ENCODE measurements around the gene LCLAT1. TPM values are rescaled to one million over a fixed set of nuclear protein-coding genes. Genes with fewer than 3 reads are reported as not detected.
A peak's percentile ranks its signal among the peaks of the same experiment; 100 is the strongest.

Gene LCLAT1
- total RNA-seq, 4 donors from 2014 or later = 11.9 to 13.5 (median 12.6) TPM

DNA sequence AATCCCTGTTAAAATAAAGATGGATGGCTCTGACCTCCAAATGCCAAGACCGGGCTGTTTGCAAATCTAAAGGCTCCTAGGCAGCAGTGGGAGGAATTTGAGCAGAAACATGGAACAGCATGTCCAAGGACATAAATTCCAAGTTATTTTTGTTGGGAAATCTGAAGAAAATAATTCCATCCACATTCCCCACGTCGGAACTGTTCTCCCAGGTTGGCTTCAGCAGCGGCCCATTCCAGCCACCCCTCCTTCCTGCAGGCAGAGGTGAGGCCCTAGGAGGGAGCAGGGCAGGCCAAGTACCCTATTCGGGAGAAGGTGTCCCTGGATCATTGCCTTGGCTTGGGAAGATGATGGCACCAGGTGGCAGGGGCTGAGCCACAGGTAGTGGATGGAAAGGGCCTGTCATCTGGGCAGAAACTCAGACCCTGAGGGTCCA is 243.1 kb downstream of the LCLAT1 start:
- 46 to 74% methylated on average over 4 to 5 of the region's 5 CpGs for WGBS, 2 donors
- Histone ChIP-seq H3K36me3 (no peaks in the 10 kb centered on the region), H3K4me1 (peaks cover 0 to 28% (median 0%) of the 10 kb centered on the region in 3 donors), H3K27me3 (peaks cover 0 to 10% (median 0%) of the 10 kb centered on the region in 4 donors), H3K4me3 (no peak overlapping the region), H3K27ac (peak overlapping the region; percentile 56 to 83 (median 66)), H3K9me3 (no peaks in the 10 kb centered on the region)
- TF ChIP-seq, protein P1, sequence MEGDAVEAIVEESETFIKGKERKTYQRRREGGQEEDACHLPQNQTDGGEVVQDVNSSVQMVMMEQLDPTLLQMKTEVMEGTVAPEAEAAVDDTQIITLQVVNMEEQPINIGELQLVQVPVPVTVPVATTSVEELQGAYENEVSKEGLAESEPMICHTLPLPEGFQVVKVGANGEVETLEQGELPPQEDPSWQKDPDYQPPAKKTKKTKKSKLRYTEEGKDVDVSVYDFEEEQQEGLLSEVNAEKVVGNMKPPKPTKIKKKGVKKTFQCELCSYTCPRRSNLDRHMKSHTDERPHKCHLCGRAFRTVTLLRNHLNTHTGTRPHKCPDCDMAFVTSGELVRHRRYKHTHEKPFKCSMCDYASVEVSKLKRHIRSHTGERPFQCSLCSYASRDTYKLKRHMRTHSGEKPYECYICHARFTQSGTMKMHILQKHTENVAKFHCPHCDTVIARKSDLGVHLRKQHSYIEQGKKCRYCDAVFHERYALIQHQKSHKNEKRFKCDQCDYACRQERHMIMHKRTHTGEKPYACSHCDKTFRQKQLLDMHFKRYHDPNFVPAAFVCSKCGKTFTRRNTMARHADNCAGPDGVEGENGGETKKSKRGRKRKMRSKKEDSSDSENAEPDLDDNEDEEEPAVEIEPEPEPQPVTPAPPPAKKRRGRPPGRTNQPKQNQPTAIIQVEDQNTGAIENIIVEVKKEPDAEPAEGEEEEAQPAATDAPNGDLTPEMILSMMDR (IDR thresholded peaks at IDR 0.05) = no peak
- no peak for TF ChIP-seq POLR2A (IDR thresholded peaks at IDR 0.05)
- intact Hi-C loops (cut with DNase I) = no loop called here
- no peak for DNase-seq

DNA sequence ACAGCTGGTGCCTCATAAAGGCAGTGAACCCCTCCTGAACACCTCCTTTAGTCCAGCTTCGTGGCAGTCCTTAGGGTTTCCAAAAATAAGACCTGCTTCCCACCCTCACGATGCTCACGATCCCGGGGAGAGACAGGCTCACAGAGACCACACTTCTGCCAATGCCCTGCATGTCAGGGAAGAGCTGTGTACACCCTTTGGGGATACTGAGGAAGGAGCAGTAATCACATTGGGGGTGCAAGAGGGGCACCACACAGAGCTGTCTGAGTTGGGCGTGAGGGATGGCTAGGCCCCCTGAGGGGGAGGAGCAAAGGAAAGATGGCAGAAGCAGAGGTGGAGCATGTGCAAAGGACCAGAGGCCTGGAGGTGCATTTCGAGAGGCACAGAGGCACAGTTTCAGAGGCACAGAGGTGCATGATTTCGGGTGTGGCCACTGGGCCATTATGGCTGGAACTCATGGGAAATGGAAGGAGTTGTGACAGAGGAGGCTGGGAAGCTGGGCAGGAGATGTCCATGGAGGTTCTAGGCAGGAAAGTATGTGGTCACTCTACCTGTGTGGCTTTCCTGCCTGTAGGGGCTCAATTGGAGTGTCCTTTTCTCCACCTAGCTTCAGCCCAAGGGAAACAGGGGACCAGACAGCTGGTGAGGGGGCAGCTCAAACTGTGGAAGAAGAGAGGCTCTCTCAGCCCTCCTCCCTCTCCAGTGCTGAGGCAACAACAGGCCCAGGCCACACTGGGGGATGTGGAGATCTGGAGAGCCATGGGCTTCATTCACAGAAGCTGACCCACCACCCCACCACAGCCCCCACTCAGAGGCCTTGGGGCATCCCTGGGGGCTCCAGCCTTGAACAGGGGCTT is 244.3 kb downstream of the LCLAT1 start:
- intact Hi-C loops (cut with DNase I) = no loop called here
- WGBS, 2 donors = 86 to 87% methylated on average over 3 to 7 of the region's 7 CpGs
- peak overlapping the region in 2 of 4 donors; percentile 70 to 83 for H3K27ac ChIP-seq
- no peaks in the 10 kb centered on the region for H3K9me3 ChIP-seq
- TF ChIP-seq POLR2A (IDR thresholded peaks at IDR 0.05) = no peak
- TF ChIP-seq, protein P1 (IDR thresholded peaks at IDR 0.05) = no peak
- H3K4me3 ChIP-seq = no peak overlapping the region
- peaks cover 0 to 28% (median 0%) of the 10 kb centered on the region in 3 donors for H3K4me1 ChIP-seq
- H3K27me3 ChIP-seq = peaks cover 0 to 10% (median 0%) of the 10 kb centered on the region in 4 donors
- H3K36me3 ChIP-seq = no peaks in the 10 kb centered on the region
- no peak for DNase-seq

DNA sequence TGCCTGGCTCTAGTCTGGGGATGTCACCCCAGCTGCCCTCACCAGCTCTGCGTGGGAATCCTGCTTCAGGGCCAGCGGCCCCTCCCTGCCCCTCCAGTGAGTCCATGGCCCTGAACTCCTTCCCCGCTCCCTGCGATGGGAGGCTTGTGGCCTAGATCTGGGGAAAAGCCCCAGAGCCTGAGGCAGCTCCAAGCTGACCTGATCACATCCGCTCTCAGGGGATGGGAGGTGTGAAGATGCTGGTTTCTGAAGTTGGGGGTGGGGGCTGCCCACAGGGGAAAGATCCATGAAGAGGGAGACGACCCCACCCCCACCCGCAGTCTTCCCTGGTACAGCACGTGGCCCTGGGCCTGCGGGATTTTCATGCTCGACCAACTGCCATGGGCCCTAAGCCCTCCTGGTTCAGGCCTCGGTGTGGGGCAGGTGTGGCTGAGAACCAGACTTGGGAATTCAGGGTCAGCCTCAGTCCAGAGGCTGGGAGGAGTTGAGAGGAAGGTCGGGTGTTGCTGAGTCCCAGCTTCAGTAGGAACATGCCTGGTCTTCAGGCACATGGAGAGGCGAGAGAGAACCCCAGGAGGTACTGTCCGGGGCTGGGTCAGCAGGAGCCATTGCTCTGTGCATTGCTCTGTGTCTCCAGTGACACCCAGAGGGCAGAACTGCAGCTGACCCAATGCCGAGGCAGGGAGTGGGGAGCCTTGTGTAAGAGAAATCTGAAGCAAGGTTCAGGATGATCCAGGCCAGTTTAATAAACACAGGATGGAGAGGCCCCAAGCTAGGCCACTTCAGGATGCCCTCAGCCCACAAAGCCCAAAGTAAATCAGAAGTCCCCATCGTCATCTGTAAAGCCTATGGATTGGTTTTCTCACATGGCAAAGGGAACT is 245.1 kb downstream of the LCLAT1 start:
- TF ChIP-seq, protein P1 (IDR thresholded peaks at IDR 0.05) = peak in 1 of 6 experiments; percentile 3
- TF ChIP-seq POLR2A (IDR thresholded peaks at IDR 0.05) = no peak
- intact Hi-C loops (cut with DNase I) = no loop called here
- no peak overlapping the region for H3K4me3 ChIP-seq
- H3K36me3 ChIP-seq = no peaks in the 10 kb centered on the region
- no peak for DNase-seq
- H3K9me3 ChIP-seq = no peaks in the 10 kb centered on the region
- H3K27me3 ChIP-seq = peaks cover 0 to 10% (median 0%) of the 10 kb centered on the region in 4 donors
- peaks cover 0 to 28% (median 0%) of the 10 kb centered on the region in 3 donors for H3K4me1 ChIP-seq
- peak overlapping the region in 1 of 4 donors; percentile 83 for H3K27ac ChIP-seq
- WGBS, 2 donors = 80 to 86% methylated on average over 1 to 10 of the region's 16 CpGs

DNA sequence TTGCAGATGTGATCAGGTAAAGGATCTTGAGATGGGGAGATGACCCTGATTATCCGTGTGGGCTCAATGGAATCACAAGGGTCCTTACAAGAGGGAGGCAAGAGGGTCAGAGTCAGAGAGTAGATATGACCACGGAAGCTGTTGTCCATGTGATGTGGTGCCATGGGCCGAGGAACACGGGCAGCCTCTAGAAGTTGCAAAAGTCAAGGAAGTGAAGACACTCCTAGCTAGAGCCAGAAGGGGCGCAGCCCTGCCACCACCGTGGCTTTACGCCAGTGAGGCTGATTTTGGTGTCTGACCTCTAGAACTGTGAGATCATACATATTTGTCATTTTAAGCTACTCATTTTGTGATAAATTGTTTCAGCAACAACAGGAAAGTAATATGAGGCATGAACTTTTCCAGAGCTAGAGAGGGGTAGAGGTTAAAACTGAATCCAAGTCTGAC is 245.8 kb downstream of the LCLAT1 start:
- H3K36me3 ChIP-seq = no peaks in the 10 kb centered on the region
- no peak for TF ChIP-seq POLR2A (IDR thresholded peaks at IDR 0.05)
- TF ChIP-seq, protein P1 (IDR thresholded peaks at IDR 0.05) = no peak
- H3K4me1 ChIP-seq = peaks cover 0 to 28% (median 0%) of the 10 kb centered on the region in 3 donors
- no peaks in the 10 kb centered on the region for H3K9me3 ChIP-seq
- intact Hi-C loops (cut with DNase I) = no loop called here
- H3K27me3 ChIP-seq = peaks cover 0 to 10% (median 0%) of the 10 kb centered on the region in 4 donors
- H3K4me3 ChIP-seq = no peak overlapping the region
- H3K27ac ChIP-seq = peak overlapping the region in 1 of 4 donors; percentile 83
- WGBS, 2 donors = 75 to 81% methylated on average over 7 of the region's 7 CpGs
- no peak for DNase-seq

Small RNAs within 50 kb of the gene (small RNA-seq; reads per million reads assigned to genes)
- gene AC073255.1 = 0 reads per million in 4 donors

Other genes with a start within 250 kb of the LCLAT1 start
- gene LBH, start 215.7 kb upstream of the LCLAT1 start, total RNA-seq = 10 to 100 TPM in 3 of 4 donors, 1 to 10 TPM in 1; 2.4 to 22.7 (median 17.6) TPM

Measured in esophagus squamous epithelium (tissue), 5 donors.